HG02981 (cell line): ENCODE data around the gene DGKG.
A peak's percentile ranks its signal among the peaks of the same experiment; 100 is the strongest.

Source experiments
- ATAC-seq: cut with Tn5 transposase; IDR thresholded peaks from one replicate; pipeline ENCODE4 v1.9.1; 2021; ENCODE audit warnings: mild to moderate bottlenecking, moderate library complexity; ENCODE audit not compliant: unreplicated experiment

Gene DGKG

GRCh38 chr3:186361762-186362536 lies at the start of gene DGKG:
Gene DGKG, minus strand, starts transcription at chr3:186362234. Its CDS starts 41,775 bp downstream, at chr3:186320459.
- peak; percentile 46 for ATAC-seq

GRCh38 chr3:186411089-186411488 lies 49.1 kb upstream of the DGKG start:
- ATAC-seq: no peak

DNA sequence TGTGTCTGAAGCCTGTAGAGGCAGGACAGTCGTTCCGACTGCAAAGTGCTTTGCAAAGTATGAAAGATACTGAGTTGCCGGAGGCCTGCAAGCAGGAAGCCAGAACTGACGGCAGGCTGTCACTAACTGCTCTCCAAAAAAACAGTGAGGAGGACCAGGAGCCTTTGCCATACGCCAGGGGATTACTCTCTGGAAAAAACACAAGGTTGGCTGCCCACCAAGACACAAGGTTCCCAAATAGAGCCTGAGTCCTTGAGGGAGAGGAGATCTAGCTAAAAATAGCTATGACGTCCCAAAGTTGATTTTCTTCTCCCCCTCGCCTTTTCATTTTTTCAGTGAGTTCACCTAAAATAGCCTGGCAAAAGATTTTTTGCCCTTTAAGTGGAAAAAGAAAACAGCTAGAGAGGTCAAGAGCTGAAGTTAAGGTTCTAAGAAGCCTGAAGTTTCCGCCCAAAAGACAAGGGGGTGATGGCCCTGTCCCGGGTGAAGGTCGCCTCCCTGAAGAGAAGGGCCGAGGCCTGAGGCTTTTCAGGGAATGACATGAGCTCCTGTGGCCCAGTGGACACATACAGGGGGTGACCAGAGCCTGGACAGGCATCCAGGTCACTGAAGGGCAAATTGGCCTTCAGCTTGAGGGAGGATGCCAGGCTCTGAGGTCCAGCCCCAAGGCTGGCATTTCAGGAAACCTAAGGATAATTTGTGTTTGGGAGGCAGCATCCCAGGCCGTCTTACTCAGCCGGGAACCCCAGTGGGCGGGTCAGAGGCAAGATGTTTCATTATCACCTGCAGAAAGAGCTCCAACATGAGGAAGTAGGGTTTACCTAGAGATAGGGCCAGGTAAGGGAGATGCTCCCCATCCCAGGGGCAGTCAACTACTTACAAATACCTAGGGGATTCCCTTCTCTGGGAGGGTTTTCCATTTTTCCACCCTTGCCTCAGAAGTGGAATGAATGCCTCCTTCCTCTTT lies 44.9 kb upstream of the DGKG start:
- no peak for ATAC-seq

DNA sequence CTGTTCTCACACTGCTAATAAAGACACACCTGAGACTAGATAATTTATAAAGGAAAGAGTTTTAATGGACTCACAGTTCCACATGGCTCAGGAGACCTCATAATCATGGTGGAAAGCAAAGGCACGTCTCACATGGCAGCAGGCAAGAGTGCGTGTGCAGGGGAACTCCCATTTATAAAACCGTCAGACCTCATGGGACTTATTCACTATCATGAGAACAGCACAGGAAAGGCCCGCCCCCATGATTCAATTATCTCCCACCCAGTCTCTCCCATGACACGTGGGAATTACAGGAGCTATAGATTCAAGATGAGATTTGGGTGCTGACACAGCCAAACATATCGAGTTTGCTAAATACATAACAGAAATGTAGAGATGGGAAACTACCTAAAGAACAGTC lies 39.5 kb upstream of the DGKG start:
- ATAC-seq: no peak

DNA sequence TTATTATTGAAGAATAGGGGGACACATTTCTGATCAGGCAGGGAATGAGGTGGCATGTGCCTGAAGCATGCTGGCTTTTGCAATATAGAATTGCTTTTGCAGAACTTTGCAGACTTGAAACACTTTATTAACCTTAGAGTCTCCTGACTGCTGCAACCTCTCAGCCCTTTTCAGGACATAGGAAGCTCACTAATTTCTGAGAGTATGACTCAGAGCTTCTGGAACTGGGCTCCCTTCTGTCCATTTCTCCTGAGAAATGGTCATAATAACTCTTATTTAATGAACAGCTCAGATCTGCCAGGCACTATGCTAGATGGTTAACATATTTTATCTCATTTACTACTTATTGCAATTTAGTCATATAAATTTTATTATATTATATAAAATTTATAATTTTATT lies 38.6 kb upstream of the DGKG start:
- ATAC-seq: no peak

DNA sequence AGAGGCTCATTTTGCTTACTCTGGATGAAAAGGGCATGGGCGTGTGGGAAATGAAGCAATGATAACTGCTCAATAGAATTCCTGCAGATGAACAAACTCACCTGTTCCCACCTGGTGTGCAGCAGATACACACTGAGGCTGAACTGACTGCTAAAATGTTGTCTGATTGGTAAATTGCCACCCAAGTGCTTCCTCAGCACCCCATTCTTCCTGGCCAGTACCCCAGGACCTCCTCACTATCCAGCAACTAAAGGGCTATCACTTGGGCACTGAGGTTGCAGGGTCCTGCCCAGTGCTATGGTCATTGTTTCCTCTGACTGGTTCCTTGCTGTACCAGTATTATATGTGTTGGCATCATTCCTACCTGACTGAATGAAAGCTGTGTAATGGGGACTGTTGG lies 38.0 kb upstream of the DGKG start:
- ATAC-seq: no peak

GRCh38 chr3:186394566-186395217 lies 32.7 kb upstream of the DGKG start:
- ATAC-seq: no peak

DNA sequence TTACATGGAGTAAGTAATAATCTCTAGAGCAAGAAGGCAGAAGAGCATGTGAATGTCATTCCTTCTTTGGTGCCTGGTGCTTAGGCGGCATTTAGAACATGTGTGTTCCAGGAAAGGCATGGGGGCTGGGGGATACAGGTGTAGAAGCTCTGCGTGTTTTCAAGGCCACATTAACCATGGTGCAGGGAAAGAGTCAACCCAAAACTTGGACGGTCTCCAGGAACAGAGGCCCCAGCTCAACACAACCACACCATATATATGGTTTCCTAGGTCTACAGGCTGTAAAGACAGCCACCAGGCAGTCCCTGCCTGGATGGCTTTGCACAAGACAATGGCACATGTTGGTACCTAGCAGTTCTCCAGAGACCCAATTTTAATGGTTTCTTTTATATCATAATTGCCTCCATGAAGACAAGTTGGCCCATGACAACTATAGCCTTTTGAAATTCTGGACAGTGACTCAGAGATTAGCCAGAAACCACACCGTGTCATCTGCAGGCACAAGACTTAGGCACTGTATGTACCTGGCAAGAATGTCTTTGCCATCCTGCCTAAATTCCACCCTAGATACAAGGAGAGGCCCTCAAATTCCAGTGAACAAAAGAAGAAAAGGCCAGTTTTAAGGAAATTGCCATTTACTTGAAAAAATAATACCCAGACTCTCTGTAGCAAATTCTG lies 25.0 kb upstream of the DGKG start:
- ATAC-seq: no peak

DNA sequence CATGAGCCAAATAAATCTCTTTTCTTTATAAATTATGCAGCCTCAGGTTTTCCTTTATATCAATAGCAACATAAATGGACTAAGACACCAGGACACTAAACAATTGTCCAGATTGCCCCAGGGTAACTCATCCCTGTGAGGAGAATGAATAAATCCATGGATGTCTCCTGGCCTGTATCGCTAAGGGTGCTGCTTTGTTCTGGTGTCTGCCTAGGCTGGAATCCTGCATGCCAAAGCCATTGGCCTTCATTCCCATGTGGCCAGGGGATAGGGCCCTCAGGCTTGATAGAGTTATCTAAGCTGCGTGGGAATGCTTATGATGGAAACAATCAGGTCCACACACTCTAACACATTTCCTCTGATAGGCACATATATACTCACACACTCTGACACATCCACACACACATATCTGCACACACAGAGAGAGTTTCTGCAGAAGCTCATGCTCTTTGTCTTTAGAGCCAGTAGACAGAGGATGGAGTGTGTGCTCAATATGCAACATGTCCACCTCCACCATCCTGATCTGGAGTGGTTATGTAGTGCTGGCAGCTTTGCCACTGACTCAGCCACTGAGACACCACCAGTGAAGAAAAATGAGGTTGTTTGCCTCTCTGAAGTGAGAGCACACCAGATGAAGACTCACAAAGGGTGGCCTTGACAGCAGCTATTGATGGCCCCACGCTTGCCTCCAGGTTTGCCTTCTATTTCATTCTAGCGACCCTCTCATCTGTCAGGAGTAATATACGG lies 24.0 kb upstream of the DGKG start:
- no peak for ATAC-seq

- no peak for ATAC-seq
Measured at GRCh38 chr3:186383026-186383993, 21.3 kb upstream of the DGKG start.

DNA sequence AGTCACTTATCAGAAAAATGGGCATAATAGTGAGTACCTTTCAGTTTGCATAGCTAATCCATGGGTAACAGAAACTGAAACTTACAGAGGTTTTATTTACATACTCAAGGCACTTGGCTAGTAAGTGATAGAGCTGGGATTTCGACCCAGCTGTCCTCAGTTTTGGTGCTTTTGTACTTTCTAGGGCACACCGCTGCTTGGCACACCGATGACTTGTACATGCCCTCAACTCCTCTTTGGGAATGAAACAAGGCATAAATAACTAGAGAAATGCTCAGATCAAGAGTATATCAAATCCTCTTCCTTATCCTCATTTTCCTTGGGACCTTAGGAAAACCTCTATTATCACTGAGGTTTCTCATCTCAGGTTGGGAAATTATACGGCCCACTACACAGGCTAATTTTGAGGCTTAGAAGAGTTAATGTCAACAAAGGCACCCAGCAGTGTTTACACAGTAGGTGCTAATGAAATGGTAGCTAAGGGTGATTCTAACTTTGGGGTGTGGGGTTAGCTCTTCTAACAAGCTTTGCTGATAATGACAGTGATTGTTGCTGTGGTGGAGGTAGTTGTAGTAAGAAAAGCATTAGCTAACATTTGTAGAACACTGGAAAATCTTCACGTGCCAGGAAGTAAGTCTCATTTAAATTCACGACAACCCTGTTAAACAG lies 20.3 kb upstream of the DGKG start:
- ATAC-seq: peak; percentile 61

GRCh38 chr3:186381424-186382216 lies 19.6 kb upstream of the DGKG start:
- no peak for ATAC-seq

DNA sequence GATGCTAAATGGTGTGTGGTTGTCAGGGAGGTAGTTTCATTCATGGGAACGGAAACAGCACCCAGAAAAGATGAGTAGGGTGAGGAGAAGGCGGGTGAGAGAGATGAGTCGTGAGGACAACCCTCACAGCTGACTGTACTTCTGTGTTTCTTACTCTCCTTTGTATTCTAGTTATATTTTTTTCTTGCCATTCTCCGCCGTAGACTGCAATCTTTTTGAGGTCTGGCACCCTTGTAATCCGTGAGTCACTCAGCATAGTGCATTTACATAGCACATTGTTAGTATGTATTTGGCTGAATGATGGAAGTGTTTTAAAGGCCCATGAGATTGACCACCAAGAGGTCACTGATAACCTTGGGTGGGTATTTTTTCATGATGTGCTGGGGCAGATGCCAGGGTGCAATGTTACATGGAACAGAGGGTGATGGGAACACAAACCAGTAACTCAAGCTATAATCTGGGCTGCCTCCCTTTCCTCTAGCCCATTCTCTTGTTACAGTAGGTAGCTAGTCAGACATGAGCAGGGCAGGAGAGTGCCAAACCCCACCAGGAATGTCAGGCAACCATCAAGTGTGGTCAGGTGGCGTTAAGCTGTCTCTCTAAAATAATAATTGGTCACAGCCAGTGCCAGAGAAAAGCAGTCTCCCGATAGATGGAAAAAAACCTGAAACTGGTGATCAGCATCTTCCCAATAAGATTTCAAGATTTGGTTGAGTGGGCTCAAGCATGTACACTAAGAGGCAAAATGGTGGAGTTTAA lies 18.8 kb upstream of the DGKG start:
- no peak for ATAC-seq

- no peak for ATAC-seq
Measured at GRCh38 chr3:186375443-186375842, 13.4 kb upstream of the DGKG start.

GRCh38 chr3:186374376-186374775 lies 12.3 kb upstream of the DGKG start:
- ATAC-seq: no peak

DNA sequence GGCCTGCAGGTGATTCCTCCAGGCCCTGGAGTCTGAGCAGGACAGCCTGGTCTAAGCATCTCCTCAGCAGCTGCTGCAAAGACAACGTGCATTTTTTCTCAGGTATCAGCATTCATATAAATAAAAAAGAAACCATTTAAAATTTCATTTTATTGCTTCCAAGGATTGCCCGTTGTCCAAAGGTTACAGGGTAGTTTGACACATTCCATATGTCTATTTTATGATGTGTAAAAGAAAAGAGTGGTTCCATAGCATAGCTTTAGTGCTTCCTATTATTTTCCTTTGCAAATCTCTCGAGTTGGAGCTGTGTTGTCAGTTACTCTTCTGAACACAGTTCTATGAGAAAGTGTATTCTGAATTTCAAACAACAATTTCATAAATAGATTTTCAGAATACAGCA lies 7.2 kb upstream of the DGKG start:
- ATAC-seq: no peak

DNA sequence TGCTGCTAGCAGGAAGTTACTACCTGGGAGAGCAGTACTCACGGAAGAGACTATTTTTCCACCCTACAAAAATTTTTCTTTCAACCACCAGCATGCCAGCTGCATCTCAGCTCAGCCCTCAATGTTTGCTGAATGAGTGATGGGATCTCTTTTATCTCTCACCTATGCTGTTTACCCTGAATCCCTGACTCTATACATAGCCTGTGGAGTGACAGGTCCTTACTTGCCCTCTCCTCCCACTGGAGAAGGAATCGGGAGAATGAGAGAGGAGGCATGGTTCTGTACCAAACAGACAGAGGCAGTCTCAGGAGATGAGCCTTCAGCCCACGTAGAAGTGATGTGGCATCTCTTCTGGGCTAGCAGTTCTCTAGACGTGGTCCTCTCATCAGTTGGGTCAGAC lies 6.7 kb upstream of the DGKG start:
- ATAC-seq: no peak
